HG03575 (cell line): Measurements from ENCODE around the gene SPEG.
"Not testable (repeated sequence)": the region's sequence is repeated elsewhere in the genome, so short reads cannot be mapped to it uniquely, and the experiment has no call there.

Experiments used
- ATAC-seq: cut with Tn5 transposase; IDR thresholded peaks from one replicate; pipeline ENCODE4 v1.9.1; 2021; ENCODE audit not compliant: unreplicated experiment, insufficient number of reproducible peaks, low FRiP score; ENCODE audit errors: extremely low read depth

The SPEG gene

DNA sequence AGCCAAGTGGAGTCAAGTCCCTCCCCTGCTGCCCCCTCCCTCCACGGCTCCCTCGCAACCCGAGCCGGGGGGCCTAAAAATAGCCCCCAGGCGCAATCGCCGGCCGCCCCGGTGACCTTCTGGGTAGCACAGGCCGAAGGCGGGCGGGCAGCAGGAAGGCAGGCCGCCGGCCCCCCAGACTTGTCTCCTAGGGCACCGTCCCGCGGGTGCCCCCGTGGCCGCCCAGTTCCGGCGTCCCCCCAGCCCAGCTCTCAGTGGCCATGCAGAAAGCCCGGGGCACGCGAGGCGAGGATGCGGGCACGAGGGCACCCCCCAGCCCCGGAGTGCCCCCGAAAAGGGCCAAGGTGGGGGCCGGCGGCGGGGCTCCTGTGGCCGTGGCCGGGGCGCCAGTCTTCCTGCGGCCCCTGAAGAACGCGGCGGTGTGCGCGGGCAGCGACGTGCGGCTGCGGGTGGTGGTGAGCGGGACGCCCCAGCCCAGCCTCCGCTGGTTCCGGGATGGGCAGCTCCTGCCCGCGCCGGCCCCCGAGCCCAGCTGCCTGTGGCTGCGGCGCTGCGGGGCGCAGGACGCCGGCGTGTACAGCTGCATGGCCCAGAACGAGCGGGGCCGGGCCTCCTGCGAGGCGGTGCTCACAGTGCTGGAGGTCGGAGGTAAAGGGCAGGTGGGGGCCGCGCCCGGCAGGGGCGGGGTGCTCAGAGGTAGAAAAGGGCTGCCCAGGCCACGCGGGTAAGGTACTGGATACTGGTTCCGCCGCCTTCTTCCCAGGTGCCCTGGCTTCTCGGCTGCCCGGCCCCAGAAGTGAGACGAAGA is at the start of gene SPEG:
SPEG (plus strand) TSS at position 126 of the 808 bp plus-strand sequence; CDS start at position 261, 135 bp downstream.
- ATAC-seq = no peak

DNA sequence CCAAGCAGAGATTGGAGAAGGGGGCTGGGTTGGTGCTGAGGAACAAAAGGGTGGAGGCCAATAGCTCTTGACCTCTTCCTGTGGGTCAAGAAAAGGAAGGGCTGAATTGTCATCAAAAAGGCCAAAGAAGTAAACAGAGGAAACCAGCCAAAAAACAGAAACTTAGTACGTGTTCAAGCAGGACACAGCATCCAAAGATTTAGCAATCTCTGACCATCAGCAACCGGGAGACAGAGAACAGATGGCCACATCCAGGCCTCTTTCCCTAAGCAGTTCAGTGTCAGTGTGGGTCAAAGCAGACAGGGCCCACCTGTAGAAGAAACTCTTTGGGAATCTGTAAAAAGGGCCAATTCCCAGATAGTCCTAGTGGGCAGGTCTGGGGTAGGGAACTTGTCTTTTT is 49.8 kb upstream of the SPEG start:
- no peak for ATAC-seq

GRCh38 chr2:219385958-219386520 is 48.6 kb upstream of the SPEG start:
- no peak for ATAC-seq

DNA sequence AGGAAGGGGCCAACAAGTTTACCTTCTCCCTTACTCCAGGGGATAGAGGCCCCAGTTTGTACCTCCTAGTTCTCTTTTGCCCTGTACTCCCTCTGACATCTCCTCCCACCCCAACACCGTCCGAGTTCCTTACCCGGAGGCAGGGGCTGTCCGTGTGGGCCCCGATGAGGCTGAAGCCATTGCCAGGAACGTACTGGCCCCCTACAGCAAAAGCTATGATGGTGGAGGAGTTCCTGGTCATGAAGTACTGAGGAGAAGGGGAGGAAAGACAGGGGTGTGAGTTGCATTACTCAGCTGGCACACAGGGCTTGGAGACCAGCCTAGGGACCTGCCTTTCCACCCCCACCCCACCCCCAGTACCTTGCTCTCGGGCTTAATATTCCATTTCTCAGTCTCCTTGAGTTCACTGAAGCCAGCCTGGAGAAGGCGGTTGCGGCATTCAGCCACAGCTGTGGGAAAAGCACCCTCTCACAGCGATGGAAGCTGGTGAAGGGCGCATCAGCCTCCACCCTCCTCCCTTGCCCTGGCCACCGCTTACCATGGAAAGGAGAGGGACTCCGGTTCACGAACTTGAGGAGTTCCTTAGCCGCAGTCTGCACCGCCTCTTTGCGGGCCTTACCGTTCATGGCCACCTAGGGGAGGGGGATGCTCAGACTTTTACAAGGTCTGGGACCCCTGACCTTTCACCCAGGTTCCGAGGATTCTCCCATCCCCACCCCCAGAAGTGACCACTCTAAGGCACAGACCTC is 47.9 kb upstream of the SPEG start:
- ATAC-seq = no peak

- peak; percentile 25 for ATAC-seq
Measured at GRCh38 chr2:219387306-219388120, 47.1 kb upstream of the SPEG start, which contains the start of gene DNPEP. TSS of gene DNPEP (minus strand) at chr2:219387912. CDS start at chr2:219387794, 118 bp downstream.

DNA sequence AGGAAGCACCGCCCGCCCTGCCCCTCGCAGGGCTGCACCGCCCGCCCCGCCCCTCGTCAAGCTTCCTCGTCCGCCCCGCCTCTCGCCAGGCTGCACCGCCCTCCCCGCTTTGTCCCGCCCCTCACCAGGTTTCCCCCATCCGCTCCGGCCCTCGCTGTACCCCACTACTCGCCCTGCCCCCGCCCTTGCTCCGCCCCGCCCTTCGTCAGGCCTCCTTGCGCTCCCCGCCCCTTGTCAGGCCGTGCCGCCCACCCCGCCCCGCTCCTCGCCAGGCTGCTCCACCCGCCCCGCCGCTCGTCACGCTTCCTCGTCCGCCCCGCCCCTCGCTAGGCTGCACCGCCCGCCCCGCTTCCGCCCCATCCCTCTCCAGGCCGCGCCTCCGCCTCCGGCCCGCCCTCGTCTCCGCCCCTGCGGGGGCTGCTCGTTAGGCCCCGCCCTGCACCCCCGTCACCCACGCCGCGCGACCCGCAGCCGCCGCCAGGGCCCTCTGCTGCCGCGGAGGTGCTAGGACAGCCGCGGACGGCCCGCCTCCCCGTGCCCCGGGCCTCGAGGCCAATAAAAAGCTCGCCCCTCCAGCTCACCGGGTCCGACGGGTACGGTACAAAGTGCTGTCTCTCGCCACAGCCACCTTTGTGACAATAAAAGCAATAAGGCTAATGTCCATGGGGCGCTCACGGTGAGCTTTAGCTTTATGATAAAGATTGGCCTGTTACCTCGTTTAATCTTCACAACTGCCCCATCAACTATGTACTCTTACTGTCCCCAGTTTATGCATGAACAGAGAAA is 46.3 kb upstream of the SPEG start:
- ATAC-seq = peak; percentile 29

DNA sequence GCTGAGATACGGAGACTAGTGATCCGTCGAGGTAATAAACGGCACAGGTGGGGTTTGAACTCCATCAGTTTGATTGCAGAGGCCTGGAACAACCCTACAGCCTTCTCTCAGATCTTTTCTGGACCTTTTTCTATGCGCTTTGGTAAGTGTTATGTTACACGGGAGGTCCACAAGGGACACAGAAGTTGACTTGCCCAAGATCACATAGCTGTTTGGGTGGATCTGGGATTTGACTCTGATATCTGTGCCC is 45.8 kb upstream of the SPEG start:
- ATAC-seq = no peak

DNA sequence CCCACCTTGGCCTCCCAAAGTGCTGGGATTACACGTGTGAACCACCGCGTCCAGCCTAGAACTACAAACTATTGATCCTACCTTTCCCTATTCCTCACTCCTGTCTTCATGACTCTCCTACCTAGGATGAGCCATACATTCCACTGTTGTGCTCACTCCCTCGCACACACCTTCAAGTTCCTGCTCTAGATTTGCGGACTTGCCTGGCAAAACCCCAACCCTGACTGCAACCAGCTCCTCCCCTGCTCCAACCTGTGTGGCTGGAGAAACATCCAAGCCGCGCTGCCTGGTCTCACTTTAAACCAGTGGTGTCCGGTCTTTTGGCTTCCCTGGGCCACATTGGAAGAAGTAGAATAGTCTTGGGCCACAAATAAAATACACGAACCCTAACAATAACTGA is 41.9 kb upstream of the SPEG start:
- no peak for ATAC-seq

- not testable (repeated sequence) for ATAC-seq
Measured at GRCh38 chr2:219395056-219395455, 39.6 kb upstream of the SPEG start.

GRCh38 chr2:219395609-219396008 is 39.0 kb upstream of the SPEG start:
- ATAC-seq = no peak

GRCh38 chr2:219396863-219397457 is 37.7 kb upstream of the SPEG start:
- ATAC-seq = no peak

- no peak for ATAC-seq
Measured at GRCh38 chr2:219398721-219399363, 35.8 kb upstream of the SPEG start.

DNA sequence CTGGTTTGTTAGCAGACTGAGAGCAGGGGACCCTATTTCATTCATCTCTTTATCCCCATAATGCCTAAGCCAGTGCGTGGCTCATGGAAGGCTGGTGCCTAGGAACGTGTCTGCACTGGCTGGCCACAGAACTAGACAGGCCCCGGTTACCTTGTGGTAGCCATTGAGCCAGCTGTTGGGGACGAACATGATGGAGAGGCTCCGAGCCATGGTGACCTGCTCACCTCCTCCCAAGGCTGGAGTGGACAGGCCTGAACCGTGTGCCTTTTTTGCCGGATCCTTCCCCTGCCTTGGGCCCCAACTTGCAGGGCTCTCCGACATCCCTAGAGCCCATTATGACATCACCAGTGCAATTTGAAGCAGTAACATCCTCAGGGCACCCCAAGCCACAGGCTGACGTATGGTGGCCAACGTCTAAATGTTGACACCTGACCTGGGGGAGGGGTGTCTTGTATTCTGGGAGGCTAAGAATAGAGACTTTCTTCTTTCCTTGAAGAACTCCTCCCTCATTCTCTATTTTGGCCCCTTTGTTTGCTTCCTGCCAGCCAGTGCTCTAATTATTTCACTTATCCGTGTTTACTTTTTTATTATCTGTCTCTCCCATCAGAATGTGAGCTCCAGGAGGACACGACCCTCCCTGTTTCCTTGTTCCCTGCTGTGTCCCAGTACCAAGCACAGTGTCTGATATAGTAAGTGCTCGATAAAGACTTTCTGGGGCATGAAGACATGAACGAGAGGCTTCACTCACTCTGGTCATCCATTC is 34.7 kb upstream of the SPEG start:
- ATAC-seq = no peak

GRCh38 chr2:219400562-219400961 is 34.1 kb upstream of the SPEG start:
- ATAC-seq = no peak

DNA sequence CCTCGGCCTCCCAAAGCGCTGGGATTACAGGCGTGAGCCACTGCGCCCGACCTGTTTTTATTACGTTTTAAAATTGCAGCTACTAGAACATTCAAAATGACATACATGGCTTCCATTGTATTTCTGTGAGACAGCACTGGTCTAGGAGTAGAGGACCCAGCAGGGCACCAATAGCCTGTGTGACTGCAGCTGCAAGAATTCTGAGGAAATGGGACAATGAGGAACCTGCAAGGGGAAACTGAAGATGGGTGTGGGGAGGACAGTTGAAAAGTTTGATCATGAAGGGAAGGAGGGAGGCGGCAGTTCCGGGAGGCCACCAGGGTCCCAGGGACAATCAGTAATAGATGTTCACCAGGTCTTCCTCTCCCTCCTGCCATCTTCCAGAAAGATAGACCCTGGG is 33.0 kb upstream of the SPEG start:
- ATAC-seq = no peak

DNA sequence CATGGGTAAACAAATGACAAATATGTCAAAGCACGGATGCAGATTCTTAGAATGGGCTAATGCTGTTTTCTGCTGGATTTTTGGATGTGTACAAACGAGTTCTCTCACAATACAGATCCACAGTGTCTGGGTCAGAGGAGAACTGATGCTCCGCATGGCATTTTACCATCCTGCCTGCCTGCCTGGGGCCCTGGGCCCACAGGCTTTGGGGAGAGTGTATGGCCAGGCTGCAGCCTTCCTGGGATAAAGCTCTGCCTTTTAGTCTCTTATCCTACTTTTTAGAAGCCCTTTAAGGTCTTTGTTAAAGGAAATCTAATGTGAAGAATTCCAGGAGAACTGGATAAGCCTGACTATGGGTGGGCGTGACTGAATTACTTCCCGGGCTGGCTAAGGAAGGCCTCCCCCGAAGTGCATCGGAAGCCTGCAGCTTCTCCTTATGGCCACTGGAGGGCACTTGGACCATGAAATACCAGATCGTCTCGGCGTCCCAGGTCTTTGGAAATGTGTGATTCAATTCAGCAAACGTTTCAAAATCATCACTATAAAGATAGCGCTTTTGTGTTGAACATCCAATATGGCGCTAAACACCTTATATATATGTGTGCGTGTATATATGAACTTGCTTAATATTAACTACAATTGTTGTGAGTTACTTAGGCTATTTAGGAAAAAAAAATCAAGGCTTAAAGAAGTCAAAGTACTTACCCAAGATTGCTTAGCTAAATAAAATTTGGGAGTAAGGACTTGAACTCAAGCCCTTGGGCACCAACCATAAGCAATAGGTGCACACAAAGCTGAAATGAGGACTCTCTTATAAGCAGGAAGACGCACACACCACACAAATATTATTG is 31.8 kb upstream of the SPEG start:
- ATAC-seq = peak; percentile 55
